ENCODE results near the gene RAD54L.

- TF ChIP-seq EZH2 (IDR thresholded peaks at IDR 0.05; ENCODE audit: insufficient read depth, poor library complexity, severe bottlenecking) (no peak), EZH2phosphoT487 (IDR thresholded peaks at IDR 0.05; ENCODE audit: insufficient read depth, low read depth) (no peak)
These were observed 15.6 kb downstream of the RAD54L start for GRCh38 chr1:46263146-46263545.

Measured in GM23248 (cell line).